CD14-positive monocyte (primary cell): ENCODE measurements around the gene GOLGA2. TPM values are rescaled to one million over a fixed set of nuclear protein-coding genes. Genes with fewer than 3 reads are reported as not detected.

ENCODE experiments used
- DNase-seq, 3 donors: peaks; one replicate each; pipeline ENCODE4 v3.0.0-alpha.2; 2011 to 2022
- H2AFZ ChIP-seq: 2 replicates; pipeline ENCODE4 v1.6.0; 2012; ENCODE audit warnings: mild to moderate bottlenecking, low read depth, low read length, inconsistent platforms; ENCODE audit not compliant: insufficient read depth, poor library complexity, severe bottlenecking
- H3K27ac ChIP-seq, 2 donors: 1 replicate in 1 of 2; 2 replicates in 1 of 2; pipeline ENCODE4 v1.5.1; 2012 to 2013; ENCODE audit warnings: low read length in 2 of 2, control low read depth in 1 of 2, inconsistent platforms in 1 of 2, low read depth in 1 of 2, mild to moderate bottlenecking in 1 of 2
- H3K27me3 ChIP-seq, 2 donors: one replicate each; pipeline versions ENCODE4 v1.6.0 to v1.6.1; 2011 to 2013; ENCODE audit warnings: low read length in 2 of 2; ENCODE audit not compliant: control insufficient read depth in 2 of 2, insufficient read depth in 2 of 2
- H3K36me3 ChIP-seq, 2 donors: replicated peaks in 1 of 2; 1 replicate in 1 of 2; 2 replicates in 1 of 2; pipeline versions ENCODE4 v1.5.1 to v1.6.1; 2012 to 2013; ENCODE audit warnings: low read length in 2 of 2, control low read depth in 1 of 2, inconsistent platforms in 1 of 2, mild to moderate bottlenecking in 1 of 2; ENCODE audit not compliant: insufficient read depth in 2 of 2, control insufficient read depth in 1 of 2
- H3K4me1 ChIP-seq, 2 donors: 1 replicate in 1 of 2; 2 replicates in 1 of 2; pipeline versions ENCODE4 v1.5.1 to v1.6.1; 2012 to 2013; ENCODE audit warnings: low read length in 2 of 2, control low read depth in 1 of 2, inconsistent platforms in 1 of 2, mild to moderate bottlenecking in 1 of 2, moderate library complexity in 1 of 2; ENCODE audit not compliant: insufficient read depth in 2 of 2, control insufficient read depth in 1 of 2
- H3K4me2 ChIP-seq: replicated peaks from 2 replicates; pipeline ENCODE3; 2012; ENCODE audit warnings: low read length, moderate library complexity, mild to moderate bottlenecking; ENCODE audit not compliant: poor library complexity, severe bottlenecking; ENCODE audit errors: extremely low read depth
- H3K4me3 ChIP-seq, 3 experiments: fragments of 200-600 bp in 1 of 3; sonication (generic) in 1 of 3; replicated peaks in 1 of 3; 1 replicate in 2 of 3; 2 replicates in 1 of 3; pipeline ENCODE4 v1.5.1; 2011 to 2013; ENCODE audit warnings: low read length in 3 of 3, mild to moderate bottlenecking in 3 of 3, control low read depth in 2 of 3, low read depth in 2 of 3, inconsistent platforms in 1 of 3, moderate library complexity in 1 of 3
- H3K79me2 ChIP-seq: 2 replicates; pipeline ENCODE4 v1.6.0; 2012; ENCODE audit warnings: mild to moderate bottlenecking, control low read depth, inconsistent platforms, low read length, moderate library complexity; ENCODE audit not compliant: insufficient read depth
- H3K9ac ChIP-seq: 2 replicates; pipeline ENCODE4 v1.6.0; 2017; ENCODE audit warnings: low read length, mild to moderate bottlenecking; ENCODE audit not compliant: insufficient read depth, poor library complexity, severe bottlenecking
- H3K9me3 ChIP-seq, 2 donors: replicated peaks in 1 of 2; 1 replicate in 1 of 2; 2 replicates in 1 of 2; pipeline versions ENCODE4 v1.5.1 to v1.6.1; 2012 to 2013; ENCODE audit warnings: low read length in 2 of 2, control low read depth in 1 of 2; ENCODE audit not compliant: control insufficient read depth in 1 of 2, insufficient read depth in 1 of 2
- H4K20me1 ChIP-seq: 2 replicates; pipeline ENCODE4 v1.6.0; 2012; ENCODE audit warnings: mild to moderate bottlenecking, low read length, control low read depth, moderate library complexity; ENCODE audit not compliant: insufficient read depth
- H3K27ac Mint-ChIP-seq, 7 donors: one replicate each; pipeline ENCODE4 v1.8.0; 2020; ENCODE audit warnings: mild to moderate bottlenecking in 7 of 7, mixed read lengths in 7 of 7, moderate library complexity in 6 of 7, inconsistent platforms in 2 of 7
- H3K27me3 Mint-ChIP-seq, 3 donors: one replicate each; pipeline ENCODE4 v1.8.0; 2021 to 2022; ENCODE audit warnings: low read depth in 3 of 3, mild to moderate bottlenecking in 3 of 3, mixed read lengths in 3 of 3, moderate library complexity in 3 of 3, inconsistent platforms in 1 of 3
- H3K36me3 Mint-ChIP-seq, 2 donors: one replicate each; pipeline ENCODE4 v1.8.0; 2020; ENCODE audit warnings: mixed read lengths in 2 of 2, inconsistent platforms in 1 of 2, mild to moderate bottlenecking in 1 of 2
- H3K4me1 Mint-ChIP-seq: one replicate; pipeline ENCODE4 v1.8.0; 2020; ENCODE audit warnings: mild to moderate bottlenecking, mixed read lengths
- H3K4me3 Mint-ChIP-seq, 2 donors: one replicate each; pipeline ENCODE4 v1.8.0; 2020; ENCODE audit warnings: mild to moderate bottlenecking in 2 of 2, mixed read lengths in 2 of 2, moderate library complexity in 1 of 2
- H3K9me3 Mint-ChIP-seq, 7 donors: one replicate each; pipeline ENCODE4 v1.8.0; 2020 to 2022; ENCODE audit warnings: mixed read lengths in 7 of 7, mild to moderate bottlenecking in 6 of 7, moderate library complexity in 6 of 7, inconsistent platforms in 2 of 7
- WGBS: methylation state at CpG from one replicate; pipeline ENCODE4 v1.1.5; 2013; ENCODE audit warnings: missing lambda C conversion rate; ENCODE audit not compliant: insufficient coverage; 5-methylcytosine and 5-hydroxymethylcytosine counted together
- intact Hi-C, 2 donors: fragments of 100-400 bp; cut with micrococcal nuclease; formaldehyde crosslinking; loops; one replicate each; pipeline versions ENCODE4 v1.15.0 to v1.15.1; 2023
- polyA plus RNA-seq, 3 donors: library from polyadenylated mRNA; depleted of rRNA in 1 of 3; unstranded in 2 of 3; stranded (reverse) in 1 of 3; fragments of 300-500 nt in 2 of 3; fragments of >200 nt in 1 of 3; fragmentation: Illumina TruSeq in 2 of 3; gene quantifications; 1 replicate in 2 of 3; 2 replicates in 1 of 3; pipeline ENCODE4 v1.2.3, GENCODE V29; 2012 to 2021
- TF ChIP-seq, protein P1 (sequence below): fragments of 200-600 bp; IDR thresholded peaks from one replicate; pipeline ENCODE4 v1.8.0; 2022; ENCODE audit warnings: antibody characterized with exemption, mild to moderate bottlenecking

GOLGA2 gene
- polyA plus RNA-seq, 3 donors: 2.9 to 34.2 (median 4.6) TPM

DNA sequence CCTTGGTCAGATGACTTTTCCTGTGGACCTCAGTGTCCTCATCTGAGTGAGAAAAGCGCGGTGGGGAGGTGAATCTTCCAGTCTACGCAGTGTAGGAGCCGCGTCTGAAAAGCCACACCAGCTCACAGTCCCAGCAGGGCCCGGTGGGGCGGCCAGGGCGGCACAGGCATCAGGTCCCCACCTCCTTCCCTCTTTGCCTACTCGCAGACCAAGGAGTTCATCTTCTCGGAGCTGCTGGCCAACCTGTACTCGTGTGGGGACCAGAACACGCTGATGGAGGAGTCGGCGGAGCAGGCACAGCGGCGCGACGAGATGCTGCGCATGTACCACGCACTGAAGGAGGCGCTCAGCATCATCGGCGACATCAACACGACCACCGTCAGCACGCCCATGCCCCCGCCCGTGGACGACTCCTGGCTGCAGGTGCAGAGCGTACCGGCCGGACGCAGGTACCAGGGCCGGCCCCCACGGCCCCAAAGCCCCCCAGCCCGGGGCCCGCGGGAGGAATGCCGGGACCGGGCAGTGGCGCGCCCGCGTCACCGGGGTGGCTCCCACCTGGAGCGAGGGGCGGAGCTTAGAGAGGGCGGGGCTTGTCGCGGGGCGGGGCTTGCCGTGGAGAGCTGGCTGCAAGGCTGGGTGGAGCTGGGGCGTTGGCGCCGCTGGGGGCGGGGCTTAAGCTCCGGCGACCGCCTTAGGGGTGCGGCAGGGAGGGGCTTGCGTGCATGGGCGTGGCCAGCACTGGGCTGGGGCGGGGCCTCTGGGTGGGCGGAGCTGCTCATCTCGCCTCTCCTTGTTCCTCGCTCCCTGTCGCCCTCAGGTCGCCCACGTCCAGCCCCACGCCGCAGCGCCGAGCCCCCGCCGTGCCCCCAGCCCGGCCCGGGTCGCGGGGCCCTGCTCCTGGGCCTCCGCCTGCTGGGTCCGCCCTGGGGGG lies 25.6 kb downstream of the GOLGA2 start:
- H2AFZ ChIP-seq: peak overlapping the region; percentile 81
- no peaks in the 10 kb centered on the region for H3K9me3 ChIP-seq
- Mint-ChIP-seq H3K9me3 (peaks cover 0 to 3% (median 2%) of the 10 kb centered on the region in 7 donors), H3K27me3 (peaks cover 19 to 30% (median 29%) of the 10 kb centered on the region in 3 donors), H3K36me3 (peaks cover 0 to 2% of the 10 kb centered on the region in 2 donors), H3K4me1 (peaks cover 28% of the 10 kb centered on the region), H3K27ac (peak overlapping the region in 3 of 7 donors; percentile 26 to 63 (median 62)), H3K4me3 (peak overlapping the region; percentile 59 to 81)
- H3K4me3 ChIP-seq: peak overlapping the region in 2 of 3 experiments; percentile 9 to 74
- peak overlapping the region; percentile 81 for H3K4me2 ChIP-seq
- no peak overlapping the region for H3K27ac ChIP-seq
- peaks cover 0 to 13% of the 10 kb centered on the region in 2 donors for H3K27me3 ChIP-seq
- TF ChIP-seq, protein P1, sequence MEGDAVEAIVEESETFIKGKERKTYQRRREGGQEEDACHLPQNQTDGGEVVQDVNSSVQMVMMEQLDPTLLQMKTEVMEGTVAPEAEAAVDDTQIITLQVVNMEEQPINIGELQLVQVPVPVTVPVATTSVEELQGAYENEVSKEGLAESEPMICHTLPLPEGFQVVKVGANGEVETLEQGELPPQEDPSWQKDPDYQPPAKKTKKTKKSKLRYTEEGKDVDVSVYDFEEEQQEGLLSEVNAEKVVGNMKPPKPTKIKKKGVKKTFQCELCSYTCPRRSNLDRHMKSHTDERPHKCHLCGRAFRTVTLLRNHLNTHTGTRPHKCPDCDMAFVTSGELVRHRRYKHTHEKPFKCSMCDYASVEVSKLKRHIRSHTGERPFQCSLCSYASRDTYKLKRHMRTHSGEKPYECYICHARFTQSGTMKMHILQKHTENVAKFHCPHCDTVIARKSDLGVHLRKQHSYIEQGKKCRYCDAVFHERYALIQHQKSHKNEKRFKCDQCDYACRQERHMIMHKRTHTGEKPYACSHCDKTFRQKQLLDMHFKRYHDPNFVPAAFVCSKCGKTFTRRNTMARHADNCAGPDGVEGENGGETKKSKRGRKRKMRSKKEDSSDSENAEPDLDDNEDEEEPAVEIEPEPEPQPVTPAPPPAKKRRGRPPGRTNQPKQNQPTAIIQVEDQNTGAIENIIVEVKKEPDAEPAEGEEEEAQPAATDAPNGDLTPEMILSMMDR: no peak
- H4K20me1 ChIP-seq: no peaks in the 10 kb centered on the region
- H3K4me1 ChIP-seq: peaks cover 24 to 33% of the 10 kb centered on the region in 2 donors
- intact Hi-C loops: loop anchor here in 1 of 2 donors (1.0 kb wide), 1 partner anchor 31 kb away; no protein-coding TSS in a partner anchor
- peak overlapping the region; percentile 36 for H3K9ac ChIP-seq
- 3% methylated on average over 62 of the region's 81 CpGs for WGBS
- peak; percentile 80 to 88 (median 81) for DNase-seq
- H3K79me2 ChIP-seq: no peaks in the 10 kb centered on the region
- H3K36me3 ChIP-seq: no peaks in the 10 kb centered on the region

DNA sequence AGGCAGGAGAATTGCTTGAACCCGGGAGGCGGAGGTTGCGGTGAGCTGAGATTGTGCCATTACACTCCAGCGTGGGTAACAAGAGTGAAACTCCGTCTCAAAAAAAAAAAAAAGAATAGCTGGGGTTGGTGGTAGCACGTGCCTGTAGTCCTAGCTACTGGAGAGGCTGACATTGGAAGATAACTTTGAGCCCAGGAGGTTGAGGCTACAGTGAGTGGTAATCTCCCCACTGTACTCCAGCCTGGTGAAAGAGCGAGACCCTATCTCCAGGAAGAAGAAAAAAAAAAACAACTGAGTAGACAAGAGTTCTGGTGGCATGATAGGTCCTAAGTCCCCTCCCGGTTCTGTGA lies 26.3 kb downstream of the GOLGA2 start:
- H3K9ac ChIP-seq: no peak overlapping the region
- H3K4me2 ChIP-seq: no peak overlapping the region
- intact Hi-C loops: no loop called here
- TF ChIP-seq, protein P1: no peak
- H3K27ac ChIP-seq: no peak overlapping the region
- peaks cover 30 to 40% of the 10 kb centered on the region in 2 donors for H3K4me1 ChIP-seq
- no peaks in the 10 kb centered on the region for H3K9me3 ChIP-seq
- peaks cover 0 to 13% of the 10 kb centered on the region in 2 donors for H3K27me3 ChIP-seq
- no peak for DNase-seq
- peak overlapping the region in 1 of 2 donors; percentile 81 for H3K4me3 Mint-ChIP-seq
- peaks cover 0 to 2% of the 10 kb centered on the region in 2 donors for H3K36me3 Mint-ChIP-seq
- 89% methylated on average over 5 of the region's 8 CpGs for WGBS
- no peaks in the 10 kb centered on the region for H3K36me3 ChIP-seq
- H3K4me3 ChIP-seq: no peak overlapping the region
- H4K20me1 ChIP-seq: no peaks in the 10 kb centered on the region
- H2AFZ ChIP-seq: peak overlapping the region; percentile 48
- peaks cover 19 to 30% (median 29%) of the 10 kb centered on the region in 3 donors for H3K27me3 Mint-ChIP-seq
- peak overlapping the region in 2 of 7 donors; percentile 14 to 15 for H3K27ac Mint-ChIP-seq
- peaks cover 0 to 3% (median 2%) of the 10 kb centered on the region in 7 donors for H3K9me3 Mint-ChIP-seq
- H3K4me1 Mint-ChIP-seq: peaks cover 30% of the 10 kb centered on the region
- H3K79me2 ChIP-seq: no peaks in the 10 kb centered on the region
